Measurements from ENCODE around the gene COG2. TPM values are rescaled to one million over a fixed set of nuclear protein-coding genes. Genes with fewer than 3 reads are reported as not detected.

COG2 gene
- total and polyA plus RNA-seq, 2 of the 8 experiments (the other 6 are each of a cell fraction or from before 2014, with no cell fraction given): 10.3 to 36.7 TPM

DNA sequence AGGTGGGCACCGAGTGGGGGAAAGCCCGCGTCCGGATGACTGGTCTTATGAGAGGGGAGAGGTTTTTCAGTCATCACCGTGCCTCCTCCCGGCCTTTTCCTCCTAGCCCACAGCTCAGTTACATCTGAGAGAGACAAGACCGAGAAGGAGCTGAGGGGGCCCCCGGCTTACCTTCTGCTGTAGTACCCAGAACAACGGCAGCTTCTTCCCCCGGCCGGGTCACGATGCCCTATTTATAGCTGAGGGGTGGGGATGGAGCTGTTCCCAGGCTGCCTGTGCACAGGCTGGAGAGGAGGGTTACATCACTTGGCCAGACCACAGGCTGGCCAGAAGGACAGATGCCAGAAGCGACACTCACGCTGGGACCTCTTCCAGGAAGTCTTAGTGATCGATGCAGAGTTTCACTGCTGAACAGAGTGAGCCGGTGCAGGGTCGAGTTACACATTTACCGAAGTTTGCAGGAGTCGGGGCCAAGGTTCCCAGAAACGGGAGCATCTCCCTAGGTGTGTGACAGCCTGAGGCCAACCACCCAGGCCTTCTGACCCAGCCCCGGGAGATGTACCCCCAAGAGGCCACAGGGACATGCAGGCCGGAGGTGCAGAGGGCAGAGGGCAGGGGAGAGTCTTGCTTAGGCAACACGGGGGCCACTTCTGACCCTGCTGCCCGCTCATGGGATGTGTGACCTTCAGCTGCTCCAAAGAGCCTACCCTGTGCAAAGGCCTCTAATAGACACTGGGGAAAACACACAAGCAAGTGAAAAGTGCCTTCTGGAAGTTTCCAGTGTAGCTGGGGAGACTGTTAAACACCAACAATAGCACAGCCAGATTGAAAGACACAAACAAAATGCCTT lies 71.9 kb downstream of the COG2 start, which contains the start of gene AGT:
Gene AGT, minus strand, starts transcription at position 208 of the 850 bp plus-strand sequence. CDS start 3,299 bp downstream, outside the sequence.
- H4K8ac ChIP-seq (ENCODE audit: extremely low read depth, insufficient read depth, low read length): peak within 1 kb of the TSS; percentile 63
- ChIA-PET POLR2A (ENCODE audit: partially characterized antibody) (interaction anchor here (1.0 kb wide), 1 partner anchor 11 kb away, joined by 3 read pairs; no protein-coding TSS in a partner anchor), CTCF (ENCODE audit: partially characterized antibody) (interaction anchor here (0.9 to 5.7 kb wide), 8 partner anchors 11 to 84 kb away, joined by 3 to 26 read pairs (median 4); no protein-coding TSS in a partner anchor)
- peak within 1 kb of the TSS in 1 of 2 experiments; percentile 31; a peak in 1 of 4 replicates for H3K4me2 ChIP-seq (ENCODE audit: insufficient read depth in 1 of 2, low read depth in 2 of 2, low read length in 2 of 2)
- no peak within 1 kb of the TSS for H3K14ac ChIP-seq (ENCODE audit: insufficient read length)
- no peak within 1 kb of the TSS; the same call in 1 of the 2 replicates for H3K18ac ChIP-seq (ENCODE audit: extremely low read depth, low read length)
- H3K56ac ChIP-seq (replicated peaks; ENCODE audit: insufficient read length, low read depth, low read length): no peak within 1 kb of the TSS
- no peak within 1 kb of the TSS for H2BK20ac ChIP-seq (ENCODE audit: low read length)
- H3K79me1 ChIP-seq (ENCODE audit: low read depth, low read length): no peaks in the 10 kb centered on the region
- no peaks in the 10 kb centered on the region for H4K20me1 ChIP-seq (replicated peaks in 1 of 2; ENCODE audit: control insufficient read depth in 1 of 2, insufficient read depth in 2 of 2, low read length in 2 of 2)
- FAIRE-seq: no peak
- H2BK120ac ChIP-seq (replicated peaks; ENCODE audit: low read depth, low read length): no peak within 1 kb of the TSS
- peak within 1 kb of the TSS; percentile 59; the same call in 1 of the 2 replicates for H2AFZ ChIP-seq (ENCODE audit: low read length)
- H3K23me2 ChIP-seq (ENCODE audit: low read depth, low read length): no peaks in the 10 kb centered on the region
- no peaks in the 10 kb centered on the region for H3K36me3 ChIP-seq (ENCODE audit: control insufficient read depth in 2 of 4, insufficient read depth in 4 of 4, low read length in 3 of 4)
- no peak for DNase-seq (ENCODE audit: low read depth in 1 of 2, low spot score in 2 of 2)
- TF ChIP-seq SIN3A (conservative IDR thresholded peaks at IDR 0.05 in 1 of 2, IDR thresholded peaks at IDR 0.05 in 1 of 2; ENCODE audit: low read depth in 1 of 2, low read length in 2 of 2): no peak
- no peak for TF ChIP-seq BCL11A (IDR thresholded peaks at IDR 0.05; ENCODE audit: low read depth in 2 of 2, low read length in 2 of 2)
- TF ChIP-seq CHD1 (IDR thresholded peaks at IDR 0.05; ENCODE audit: low read depth, low read length): no peak
- TF ChIP-seq MAFK (IDR thresholded peaks at IDR 0.05; ENCODE audit: low read depth, low read length): no peak
- H2BK15ac ChIP-seq (ENCODE audit: low read length): no peak within 1 kb of the TSS
- H3K9ac ChIP-seq (replicated peaks in 1 of 4; ENCODE audit: extremely low read depth in 1 of 4, low read depth in 3 of 4, low read length in 3 of 4): no peak within 1 kb of the TSS
- no peak within 1 kb of the TSS for H3K4me3 ChIP-seq (ENCODE audit: extremely low read depth in 1 of 4, insufficient read depth in 2 of 4, low read depth in 3 of 4, low read length in 4 of 4)
- H3K23ac ChIP-seq (ENCODE audit: insufficient read length): no peak within 1 kb of the TSS
- H2BK5ac ChIP-seq (ENCODE audit: low read depth, low read length): no peak within 1 kb of the TSS
- WGBS, 2 experiments (ENCODE audit: extremely low coverage in 1 of 2, insufficient coverage in 1 of 2, insufficient read length in 1 of 2, insufficient replicate concordance in 2 of 2, low coverage in 1 of 2, low lambda C conversion rate in 2 of 2, missing lambda C conversion rate in 1 of 2): 75% methylated on average over 22 of the region's 24 CpGs; no CpG with 5 or more reads in 1 of the 2 experiments
- no peak within 1 kb of the TSS for H4K5ac ChIP-seq (ENCODE audit: insufficient read length, low read depth, low read length)
- H3K79me2 ChIP-seq (ENCODE audit: control insufficient read depth in 1 of 2, insufficient read depth in 2 of 2, low read length in 2 of 2): no peaks in the 10 kb centered on the region
- no peak within 1 kb of the TSS for H3K4ac ChIP-seq (replicated peaks; ENCODE audit: insufficient read length, low read depth, low read length)
- H3K27ac ChIP-seq (ENCODE audit: low read depth, low read length): no peak within 1 kb of the TSS
- H3K27me3 ChIP-seq (replicated peaks in 1 of 4; ENCODE audit: control insufficient read depth in 3 of 4, extremely low read depth in 1 of 4, insufficient read depth in 3 of 4, low read length in 3 of 4): no peaks in the 10 kb centered on the region; a peak in 1 of 7 replicates
- H2AK5ac ChIP-seq (ENCODE audit: low read depth, low read length): no peak within 1 kb of the TSS
- no peak within 1 kb of the TSS for H2BK12ac ChIP-seq (ENCODE audit: low read depth, low read length)
- H3K9me3 ChIP-seq (ENCODE audit: insufficient read depth in 2 of 2, low read depth in 1 of 2, low read length in 1 of 2): no peaks in the 10 kb centered on the region
- peaks cover 0 to 10% (median 4%) of the 10 kb centered on the region in 4 experiments; a peak in 4 of 7 replicates for H3K4me1 ChIP-seq (replicated peaks in 1 of 4; ENCODE audit: control insufficient read depth in 3 of 4, insufficient read depth in 4 of 4, low read length in 3 of 4)
- H4K91ac ChIP-seq (replicated peaks; ENCODE audit: insufficient read length, low read length): no peak within 1 kb of the TSS

Measured in H1 (cell line).